NCI-H2029 treated with DMSO at 0.1 percent for 48 hours (cell line): ENCODE measurements around the gene SF3B4.
A peak's percentile ranks its signal among the peaks of the same experiment; 100 is the strongest.
"Not testable (repeated sequence)": the region's sequence is repeated elsewhere in the genome, so short reads cannot be mapped to it uniquely, and the experiment has no call there.

Experiments
- DNase-seq: peaks from one replicate; lab custom pipeline; 2025; lab: John Stamatoyannopoulos, UW

The SF3B4 gene

DNA sequence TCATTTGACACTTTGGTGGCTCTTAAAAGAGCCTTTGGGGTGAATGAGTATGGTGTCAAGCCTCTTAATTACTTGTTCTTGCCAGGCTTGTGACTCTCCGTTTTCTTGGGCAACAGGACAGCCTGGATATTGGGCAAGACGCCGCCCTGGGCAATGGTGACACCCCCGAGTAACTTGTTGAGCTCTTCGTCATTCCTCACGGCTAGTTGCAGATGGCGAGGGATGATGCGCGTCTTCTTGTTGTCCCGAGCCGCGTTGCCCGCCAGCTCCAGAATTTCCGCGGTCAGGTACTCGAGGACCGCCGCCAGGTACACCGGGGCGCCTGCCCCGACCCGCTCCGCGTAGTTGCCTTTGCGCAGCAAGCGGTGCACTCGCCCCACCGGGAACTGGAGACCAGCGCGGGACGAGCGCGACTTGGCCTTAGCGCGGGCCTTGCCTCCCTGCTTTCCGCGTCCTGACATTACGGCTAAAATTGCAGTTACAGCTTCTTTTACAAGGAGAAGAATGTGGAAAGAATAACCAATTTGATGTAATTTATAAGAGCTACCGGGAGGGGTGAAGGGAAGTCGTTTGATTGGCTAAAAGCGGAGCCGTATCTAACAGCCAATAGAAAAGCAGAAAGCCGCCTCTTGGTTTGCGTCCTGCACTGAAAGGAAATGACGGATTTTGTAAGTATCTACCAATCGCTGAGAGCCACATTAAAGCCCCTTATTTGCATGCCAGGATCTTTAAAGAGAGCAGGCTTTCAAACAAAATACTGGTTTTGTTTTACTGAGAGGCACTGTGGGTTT lies 40.0 kb downstream of the SF3B4 start:
- DNase-seq: peak; percentile 96

DNA sequence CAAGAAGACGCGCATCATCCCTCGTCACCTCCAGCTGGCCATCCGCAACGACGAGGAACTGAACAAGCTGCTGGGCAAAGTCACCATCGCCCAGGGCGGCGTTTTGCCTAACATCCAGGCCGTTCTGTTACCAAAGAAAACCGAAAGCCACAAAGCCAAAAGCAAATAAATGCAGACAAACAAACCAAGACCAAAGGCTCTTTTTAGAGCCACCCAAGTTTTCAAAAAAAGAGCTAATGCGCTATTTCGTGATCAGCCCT lies 40.5 kb downstream of the SF3B4 start:
- not testable (repeated sequence) for DNase-seq

DNA sequence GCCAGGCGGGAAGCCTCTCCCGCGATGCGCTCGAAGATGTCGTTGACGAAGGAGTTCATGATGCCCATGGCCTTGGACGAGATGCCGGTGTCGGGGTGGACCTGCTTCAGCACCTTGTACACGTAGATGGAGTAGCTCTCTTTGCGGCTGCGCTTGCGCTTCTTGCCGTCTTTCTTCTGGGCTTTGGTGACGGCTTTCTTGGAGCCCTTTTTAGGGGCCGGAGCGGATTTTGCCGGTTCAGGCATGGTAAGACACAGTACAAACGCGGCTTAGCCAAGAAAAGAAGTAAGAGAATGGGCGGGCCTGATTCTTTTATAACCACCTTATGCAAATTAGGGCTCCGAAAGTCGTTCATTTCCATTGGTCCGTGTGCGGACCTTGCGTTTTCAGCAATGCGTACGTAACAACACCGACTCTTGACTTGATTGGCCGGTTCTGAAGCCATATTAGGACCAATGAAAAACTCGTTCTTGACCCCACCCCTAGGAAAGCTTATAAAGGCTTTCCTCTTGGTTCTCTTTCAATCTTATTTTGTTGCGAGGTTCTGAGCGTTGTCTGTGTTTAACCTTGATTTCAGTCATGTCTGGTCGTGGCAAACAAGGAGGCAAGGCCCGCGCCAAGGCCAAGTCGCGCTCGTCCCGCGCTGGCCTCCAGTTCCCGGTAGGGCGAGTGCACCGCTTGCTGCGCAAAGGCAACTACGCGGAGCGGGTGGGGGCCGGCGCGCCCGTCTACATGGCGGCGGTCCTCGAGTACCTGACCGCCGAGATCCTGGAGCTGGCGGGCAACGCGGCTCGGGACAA lies 41.0 kb downstream of the SF3B4 start:
- DNase-seq: peak; percentile 97

GRCh38 chr1:149886121-149886395 lies 41.5 kb downstream of the SF3B4 start:
- not testable (repeated sequence) for DNase-seq

DNA sequence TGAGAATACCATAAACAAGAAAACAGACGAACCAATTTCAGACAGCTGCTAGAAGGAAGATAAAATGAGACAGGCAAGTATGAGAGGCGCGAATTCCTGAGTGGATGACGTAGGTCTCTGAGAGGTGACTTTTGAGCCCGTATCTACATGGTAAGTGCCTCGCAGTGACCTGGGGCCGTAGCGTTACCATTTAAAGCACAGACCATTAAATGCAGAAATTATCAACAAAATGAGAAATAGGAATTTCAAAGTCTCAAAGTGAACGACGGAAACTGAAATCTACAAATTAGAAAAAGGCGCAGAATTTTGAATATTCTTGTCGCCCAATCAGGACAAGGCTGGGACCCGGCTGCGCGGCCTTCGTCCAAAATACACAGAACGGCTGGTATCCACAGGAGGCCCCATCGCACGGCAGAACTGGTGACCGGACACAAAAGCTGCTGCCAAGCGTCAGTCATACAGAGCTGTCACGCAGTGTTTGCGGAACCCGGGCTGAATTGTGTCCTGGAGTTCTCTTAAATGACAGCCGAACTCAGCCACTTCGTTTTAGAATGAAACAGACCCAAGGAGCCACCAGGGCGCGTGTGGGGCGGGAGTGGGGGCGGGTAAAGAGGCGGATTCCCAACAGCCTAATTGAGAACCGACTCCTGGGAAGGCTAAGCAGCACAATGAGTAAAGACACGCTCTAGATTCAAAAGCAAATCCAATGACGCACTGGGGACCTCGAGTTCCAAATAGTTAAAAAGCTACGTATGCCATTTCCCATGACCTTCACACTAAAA lies 42.1 kb downstream of the SF3B4 start:
- peak; percentile 80 for DNase-seq

DNA sequence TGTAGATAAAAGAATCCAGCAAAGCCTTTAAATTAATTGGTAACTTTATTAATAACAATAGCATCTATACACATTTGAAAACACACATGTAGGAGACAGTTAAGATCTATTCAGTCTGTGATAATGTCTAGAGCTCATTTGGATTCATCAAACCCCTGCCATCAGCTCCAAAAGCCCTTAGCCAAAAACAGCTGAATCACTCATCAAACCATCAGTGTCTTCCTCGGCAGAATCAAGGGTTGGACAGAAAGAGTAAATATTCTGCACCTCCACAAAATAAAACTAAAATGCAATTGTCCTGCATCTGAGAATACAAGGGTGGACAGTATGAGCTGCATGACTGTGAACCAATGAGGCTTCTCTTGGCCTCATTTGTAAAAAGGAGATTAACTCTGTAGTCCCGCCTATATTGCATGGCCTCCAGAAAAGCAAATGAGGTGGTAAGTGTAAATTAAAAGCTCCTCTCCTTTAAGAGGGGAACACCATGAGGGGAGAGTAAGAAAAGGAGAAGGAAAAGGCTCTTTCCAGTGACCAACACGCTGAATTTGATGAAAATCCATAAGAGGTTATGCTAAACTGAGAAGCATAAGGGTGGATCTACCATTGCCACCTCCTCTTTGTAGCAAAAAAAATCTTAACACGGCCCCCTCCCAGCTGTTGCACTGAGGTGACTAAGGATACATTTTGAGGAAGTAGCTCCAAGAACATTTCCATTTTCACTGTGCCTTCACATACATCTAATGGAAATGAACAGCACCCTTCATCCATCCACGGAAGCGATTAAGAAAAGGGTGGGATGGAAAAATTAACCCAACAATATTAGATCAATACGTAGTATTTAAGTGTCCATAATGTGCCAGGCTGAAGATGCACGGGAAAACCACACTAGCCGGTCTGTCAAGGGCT lies 42.9 kb downstream of the SF3B4 start:
- DNase-seq: peak; percentile 16

DNA sequence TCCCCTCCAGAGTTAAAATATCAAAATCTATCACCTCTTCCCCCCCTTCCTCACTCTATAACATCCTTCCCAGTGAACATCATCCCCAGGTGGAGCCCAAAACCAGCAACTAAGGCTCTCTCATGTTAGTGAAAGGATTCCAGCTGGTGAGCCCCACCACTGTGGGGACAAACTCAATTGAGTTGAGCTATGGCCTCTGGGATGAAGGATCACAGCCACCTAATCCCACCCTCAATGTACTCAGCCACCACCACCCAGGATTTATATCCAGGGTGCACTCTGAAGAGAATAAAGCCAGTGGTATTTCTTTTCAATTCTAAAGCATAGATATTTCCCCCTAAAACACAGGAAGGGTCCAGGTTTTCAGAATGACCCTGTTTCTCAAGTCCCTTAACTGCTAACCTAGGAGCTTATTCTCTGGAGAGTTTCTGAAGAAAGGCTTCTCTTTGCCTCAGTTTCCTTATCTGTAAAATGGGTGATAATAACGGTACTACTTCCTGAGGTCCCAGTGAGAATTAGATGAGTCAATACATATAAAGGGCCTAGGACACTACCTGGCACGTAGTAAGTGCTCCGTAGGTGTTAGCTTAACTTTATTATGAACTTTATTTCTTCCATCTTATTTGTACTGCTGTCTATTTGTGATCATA lies 43.9 kb downstream of the SF3B4 start:
- no peak for DNase-seq

GRCh38 chr1:149881876-149882275 lies 45.7 kb downstream of the SF3B4 start:
- DNase-seq: no peak

DNA sequence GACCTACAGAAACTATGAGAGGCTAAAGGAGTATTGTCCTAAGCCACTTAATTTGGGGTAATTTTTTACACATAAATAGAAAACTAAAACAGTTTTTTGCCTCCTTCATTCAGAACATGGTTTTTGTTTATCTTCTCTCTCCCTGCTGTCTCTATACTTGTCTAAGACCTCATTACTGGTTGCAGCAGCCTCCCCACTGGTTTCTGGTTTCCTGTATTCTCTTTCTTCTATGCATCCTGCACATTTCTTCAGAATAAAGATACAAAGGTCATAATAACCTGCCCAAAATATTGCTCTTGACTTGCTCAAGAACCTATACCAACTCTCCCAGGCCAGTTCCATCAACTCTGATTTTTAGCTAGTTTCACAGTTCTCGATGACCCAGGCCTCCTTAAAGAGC lies 48.0 kb downstream of the SF3B4 start:
- DNase-seq: no peak

- no peak for DNase-seq
Observed at GRCh38 chr1:149877211-149877946, 50.2 kb downstream of the SF3B4 start.
